SK-N-SH (cell line): Measurements from ENCODE around the gene ZSWIM3. TPM values are rescaled to one million over a fixed set of nuclear protein-coding genes. Genes with fewer than 3 reads are reported as not detected.

Experiments
- CTCF ChIA-PET: fragments of 300-600, 350-600 bp; formaldehyde crosslinking; extraction: SDS; loops from one replicate; lab custom pipeline; 2021; lab: Yijun Ruan, JAX
- POLR2A ChIA-PET: fragments of 350-600 bp; sonication (Branson Sonifier 250); formaldehyde crosslinking; extraction: SDS; loops from one replicate; lab custom pipeline; 2020; ENCODE audit warnings: antibody characterized with exemption, inconsistent platforms; lab: Yijun Ruan, JAX
- DNase-seq: peaks from one replicate; pipeline ENCODE4 v3.0.0; 2012
- H2AFZ ChIP-seq: fragments of 200-600 bp; sonication (generic); 2 replicates; pipeline ENCODE4 v1.8.1; 2016; ENCODE audit warnings: antibody characterized with exemption, mild to moderate bottlenecking, low read depth
- H3F3A ChIP-seq: fragments of 200-600 bp; sonication (generic); replicated peaks from 2 replicates; pipeline ENCODE3; 2016; ENCODE audit warnings: antibody characterized with exemption, mild to moderate bottlenecking; ENCODE audit not compliant: insufficient read depth
- H3K27ac ChIP-seq, 2 experiments: fragments of 200-500 bp in 1 of 2; fragments of 200-600 bp in 1 of 2; sonication (Bioruptor generic) in 1 of 2; sonication (generic), shearing (Covaris generic) in 1 of 2; 2 replicates each; pipeline versions ENCODE4 v1.5.1 to v1.6.1; 2014 to 2016; ENCODE audit warnings: low read depth in 2 of 2, inconsistent platforms in 1 of 2, low read length in 1 of 2, mild to moderate bottlenecking in 1 of 2, mixed read lengths in 1 of 2
- H3K27me3 ChIP-seq: fragments of 200-600 bp; sonication (generic), shearing (Covaris generic); 2 replicates; pipeline ENCODE4 v1.6.1; 2016; ENCODE audit warnings: mixed run types; ENCODE audit not compliant: insufficient read depth
- H3K36me3 ChIP-seq, 2 experiments: fragments of 200-500 bp in 1 of 2; fragments of 200-600 bp in 1 of 2; sonication (Bioruptor generic) in 1 of 2; sonication (generic) in 1 of 2; replicated peaks in 1 of 2; 2 replicates each; pipeline versions ENCODE3 to v1.5.1; 2014 to 2016; ENCODE audit warnings: low read length in 1 of 2, mild to moderate bottlenecking in 1 of 2; ENCODE audit not compliant: insufficient read depth in 2 of 2, control insufficient read depth in 1 of 2
- H3K4me1 ChIP-seq, 2 experiments: fragments of 200-500 bp in 1 of 2; fragments of 200-600 bp in 1 of 2; sonication (Bioruptor generic) in 1 of 2; sonication (generic), shearing (Covaris generic) in 1 of 2; 2 replicates each; pipeline versions ENCODE4 v1.5.1 to v1.6.1; 2014 to 2016; ENCODE audit warnings: low read depth in 1 of 2, low read length in 1 of 2, mixed run types in 1 of 2; ENCODE audit not compliant: insufficient read depth in 2 of 2, control insufficient read depth in 1 of 2
- H3K4me2 ChIP-seq: fragments of 200-600 bp; sonication (generic), shearing (Covaris generic); 2 replicates; pipeline ENCODE4 v1.6.1; 2017; ENCODE audit warnings: mixed run types
- H3K4me3 ChIP-seq, 2 experiments: fragments of 200-500 bp in 1 of 2; fragments of 200-600 bp in 1 of 2; sonication (Bioruptor generic) in 1 of 2; sonication (generic), shearing (Covaris generic) in 1 of 2; 2 replicates each; pipeline versions ENCODE4 v1.5.1 to v1.8.1; 2014 to 2016; ENCODE audit warnings: low read depth in 2 of 2, inconsistent platforms in 1 of 2, low read length in 1 of 2, mild to moderate bottlenecking in 1 of 2, mixed read lengths in 1 of 2, moderate library complexity in 1 of 2
- H3K79me2 ChIP-seq: fragments of 200-600 bp; sonication (generic); 2 replicates; pipeline ENCODE4 v1.8.1; 2017; ENCODE audit warnings: mild to moderate bottlenecking; ENCODE audit not compliant: insufficient read depth
- H3K9ac ChIP-seq: fragments of 200-600 bp; sonication (generic); 2 replicates; pipeline ENCODE4 v1.6.1; 2017; ENCODE audit warnings: mixed run types
- H3K9me2 ChIP-seq: fragments of 200-600 bp; sonication (generic); 2 replicates; pipeline ENCODE4 v1.6.1; 2017; ENCODE audit warnings: mixed run types
- H3K9me3 ChIP-seq: fragments of 200-600 bp; sonication (generic); 2 replicates; pipeline ENCODE4 v1.6.1; 2017; ENCODE audit warnings: mixed run types, mild to moderate bottlenecking, moderate library complexity
- H4K20me1 ChIP-seq: fragments of 200-600 bp; sonication (generic); 2 replicates; pipeline ENCODE4 v1.6.1; 2017; ENCODE audit warnings: mild to moderate bottlenecking, mixed run types; ENCODE audit not compliant: insufficient read depth
- ELF1 ChIP-seq: IDR thresholded peaks from 2 replicates; pipeline ENCODE4 v1.4.0; 2012
- EZH2phosphoT487 ChIP-seq: fragments of 200-600 bp; sonication (generic); IDR thresholded peaks from 2 replicates; pipeline ENCODE4 v1.6.1; 2017; ENCODE audit warnings: low read depth, mixed run types, mild to moderate bottlenecking, antibody characterized with exemption, moderate library complexity, borderline replicate concordance
- FOXM1 ChIP-seq: IDR thresholded peaks from 2 replicates; pipeline ENCODE4 v1.4.0; 2012; ENCODE audit warnings: low read depth, mild to moderate bottlenecking
- GABPA ChIP-seq: IDR thresholded peaks from 2 replicates; pipeline ENCODE4 v1.4.0; 2012; ENCODE audit warnings: low read depth, mild to moderate bottlenecking
- GATA2 ChIP-seq: sonication (generic); formaldehyde crosslinking; IDR thresholded peaks from 2 replicates; pipeline ENCODE4 v1.5.0; 2020; ENCODE audit warnings: mild to moderate bottlenecking, missing genetic modification reagents
- MAX ChIP-seq: IDR thresholded peaks from 2 replicates; pipeline ENCODE4 v1.4.0; 2012; ENCODE audit warnings: low read depth
- NFIC ChIP-seq: IDR thresholded peaks from 2 replicates; pipeline ENCODE4 v1.4.0; 2012; ENCODE audit warnings: borderline replicate concordance
- NRF1 ChIP-seq: IDR thresholded peaks from 2 replicates; pipeline ENCODE4 v1.6.1; 2012; ENCODE audit warnings: low read depth, mild to moderate bottlenecking, low read length
- POLR2AphosphoS5 ChIP-seq: IDR thresholded peaks from 2 replicates; pipeline ENCODE4 v1.6.1; 2012; ENCODE audit warnings: low read depth, low read length
- TCF12 ChIP-seq: IDR thresholded peaks from 2 replicates; pipeline ENCODE4 v1.4.0; 2012
- TEAD4 ChIP-seq: IDR thresholded peaks from 2 replicates; pipeline ENCODE4 v1.4.0; 2012; ENCODE audit warnings: mild to moderate bottlenecking, borderline replicate concordance; ENCODE audit not compliant: insufficient read depth
- USF2 ChIP-seq: fragments of 150-350 bp; IDR thresholded peaks from 2 replicates; pipeline ENCODE4 v1.6.1; 2017; ENCODE audit warnings: antibody characterized with exemption, low read length, low read depth, borderline replicate concordance
- ZBTB33 ChIP-seq: IDR thresholded peaks from 2 replicates; pipeline ENCODE4 v1.4.0; 2012; ENCODE audit warnings: low read depth, borderline replicate concordance
- WGBS: methylation state at CpG from one replicate; pipeline ENCODE4 v1.1.6; 2017; ENCODE audit warnings: low lambda C conversion rate; 5-methylcytosine and 5-hydroxymethylcytosine counted together
- polyA plus RNA-seq, 3 experiments: library from polyadenylated mRNA; depleted of rRNA; stranded (reverse); fragments of >200 nt; gene quantifications; 2 replicates each; pipeline ENCODE4 v1.2.3, GENCODE V29; 2012
- TF ChIP-seq, protein P1 (sequence below): fragments of 200-600 bp; sonication (generic); IDR thresholded peaks from 2 replicates; pipeline ENCODE4 v1.6.1; 2017; ENCODE audit warnings: antibody characterized with exemption, mild to moderate bottlenecking, moderate library complexity
- TF ChIP-seq, protein P2 (sequence below): IDR thresholded peaks from 2 replicates; pipeline ENCODE4 v1.4.0; 2012; ENCODE audit warnings: low read depth, borderline replicate concordance

ZSWIM3 gene
- polyA plus RNA-seq, 1 of the 3 experiments (the other 2 are of a cell fraction) = 2.3 TPM

- Histone ChIP-seq H3K79me2 (no peaks in the 10 kb centered on the region), H3F3A (peaks cover 8% of the 10 kb centered on the region), H3K4me2 (no peak overlapping the region), H3K9me3 (no peaks in the 10 kb centered on the region), H2AFZ (no peak overlapping the region), H3K27me3 (no peaks in the 10 kb centered on the region), H3K4me1 (peaks cover 0 to 8% of the 10 kb centered on the region in 2 experiments; a peak in 1 of 4 replicates), H3K9me2 (no peaks in the 10 kb centered on the region), H3K4me3 (no peak overlapping the region), H3K36me3 (no peaks in the 10 kb centered on the region), H4K20me1 (no peaks in the 10 kb centered on the region), H3K9ac (no peak overlapping the region), H3K27ac (no peak overlapping the region)
- ChIA-PET CTCF (interaction anchor here (1.4 kb wide), 1 partner anchor 24 kb away, joined by 4 read pairs; no protein-coding TSS in a partner anchor), POLR2A (interaction anchor here (0.6 kb wide), 1 partner anchor 695 kb away, joined by 3 read pairs; no protein-coding TSS in a partner anchor)
- DNase-seq = no peak
- no peak for TF ChIP-seq USF2
- TF ChIP-seq EZH2phosphoT487 = no peak
- TF ChIP-seq ELF1 = no peak
- TF ChIP-seq GABPA = no peak
- TF ChIP-seq ZBTB33 = no peak
- TF ChIP-seq NFIC = no peak
- TF ChIP-seq, protein P1, sequence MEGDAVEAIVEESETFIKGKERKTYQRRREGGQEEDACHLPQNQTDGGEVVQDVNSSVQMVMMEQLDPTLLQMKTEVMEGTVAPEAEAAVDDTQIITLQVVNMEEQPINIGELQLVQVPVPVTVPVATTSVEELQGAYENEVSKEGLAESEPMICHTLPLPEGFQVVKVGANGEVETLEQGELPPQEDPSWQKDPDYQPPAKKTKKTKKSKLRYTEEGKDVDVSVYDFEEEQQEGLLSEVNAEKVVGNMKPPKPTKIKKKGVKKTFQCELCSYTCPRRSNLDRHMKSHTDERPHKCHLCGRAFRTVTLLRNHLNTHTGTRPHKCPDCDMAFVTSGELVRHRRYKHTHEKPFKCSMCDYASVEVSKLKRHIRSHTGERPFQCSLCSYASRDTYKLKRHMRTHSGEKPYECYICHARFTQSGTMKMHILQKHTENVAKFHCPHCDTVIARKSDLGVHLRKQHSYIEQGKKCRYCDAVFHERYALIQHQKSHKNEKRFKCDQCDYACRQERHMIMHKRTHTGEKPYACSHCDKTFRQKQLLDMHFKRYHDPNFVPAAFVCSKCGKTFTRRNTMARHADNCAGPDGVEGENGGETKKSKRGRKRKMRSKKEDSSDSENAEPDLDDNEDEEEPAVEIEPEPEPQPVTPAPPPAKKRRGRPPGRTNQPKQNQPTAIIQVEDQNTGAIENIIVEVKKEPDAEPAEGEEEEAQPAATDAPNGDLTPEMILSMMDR = no peak
- TF ChIP-seq MAX = no peak
- TF ChIP-seq TEAD4 = no peak
- no peak for TF ChIP-seq TCF12
- TF ChIP-seq POLR2AphosphoS5 = no peak
- no peak for TF ChIP-seq FOXM1
- no peak for TF ChIP-seq GATA2 (CRISPR knock-in tag)
- TF ChIP-seq, protein P2, sequence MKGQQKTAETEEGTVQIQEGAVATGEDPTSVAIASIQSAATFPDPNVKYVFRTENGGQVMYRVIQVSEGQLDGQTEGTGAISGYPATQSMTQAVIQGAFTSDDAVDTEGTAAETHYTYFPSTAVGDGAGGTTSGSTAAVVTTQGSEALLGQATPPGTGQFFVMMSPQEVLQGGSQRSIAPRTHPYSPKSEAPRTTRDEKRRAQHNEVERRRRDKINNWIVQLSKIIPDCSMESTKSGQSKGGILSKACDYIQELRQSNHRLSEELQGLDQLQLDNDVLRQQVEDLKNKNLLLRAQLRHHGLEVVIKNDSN = no peak
- no peak for TF ChIP-seq NRF1
- WGBS = 91% methylated on average over 5 of the region's 5 CpGs
Measured at GRCh38 chr20:45866454-45866853, 9.0 kb downstream of the ZSWIM3 start.
